ENCODE data around the gene WFS1. TPM values are rescaled to one million over a fixed set of nuclear protein-coding genes. Genes with fewer than 3 reads are reported as not detected.

The WFS1 gene
- total and polyA plus RNA-seq, 2 of the 13 experiments (the other 11 are each of a cell fraction or from before 2014, with no cell fraction given) = 39.1 to 42.2 TPM

- TF ChIP-seq ZBTB44 (CRISPR knock-in tag; IDR thresholded peaks at IDR 0.05) (no peak), ZBTB8A (CRISPR knock-in tag; IDR thresholded peaks at IDR 0.05; ENCODE audit: borderline replicate concordance, low read depth) (no peak), FOXM1 (CRISPR knock-in tag; IDR thresholded peaks at IDR 0.05) (no peak), ZNF850 (CRISPR knock-in tag; conservative IDR thresholded peaks at IDR 0.05) (no peak), BORCS8-MEF2B (CRISPR knock-in tag; IDR thresholded peaks at IDR 0.05) (no peak), JUN (CRISPR knock-in tag; IDR thresholded peaks at IDR 0.05) (no peak), NFE2 (CRISPR knock-in tag; IDR thresholded peaks at IDR 0.05) (no peak), MAF1 (CRISPR knock-in tag; IDR thresholded peaks at IDR 0.05; ENCODE audit: borderline replicate concordance) (no peak), ISX (CRISPR knock-in tag; conservative IDR thresholded peaks at IDR 0.05) (no peak), ZBTB49 (CRISPR knock-in tag; IDR thresholded peaks at IDR 0.05; ENCODE audit: borderline replicate concordance) (no peak), CBX2 (IDR thresholded peaks at IDR 0.05; ENCODE audit: low read depth, low read length) (no peak), CBX2 (CRISPR knock-in tag; IDR thresholded peaks at IDR 0.05; ENCODE audit: low read depth) (no peak), ZNF546 (CRISPR knock-in tag; conservative IDR thresholded peaks at IDR 0.05) (no peak), NR2F1 (CRISPR knock-in tag; IDR thresholded peaks at IDR 0.05) (no peak), ZNF776 (CRISPR knock-in tag; IDR thresholded peaks at IDR 0.05) (no peak), IRF2 (CRISPR knock-in tag; IDR thresholded peaks at IDR 0.05) (no peak), FOSL2 (CRISPR knock-in tag; IDR thresholded peaks at IDR 0.05) (no peak; the same call in 1 of the 2 replicates), ZNF292 (CRISPR knock-in tag; IDR thresholded peaks at IDR 0.05; ENCODE audit: borderline replicate concordance, low read depth) (peak; percentile 70), ZNF3 (CRISPR knock-in tag; IDR thresholded peaks at IDR 0.05) (no peak), MBD4 (IDR thresholded peaks at IDR 0.05; ENCODE audit: borderline replicate concordance, low read length) (no peak), BHLHE40 (IDR thresholded peaks at IDR 0.05; ENCODE audit: low read length) (no peak), ATAD3A (CRISPR knock-in tag; IDR thresholded peaks at IDR 0.05) (no peak), PRMT3 (CRISPR knock-in tag; IDR thresholded peaks at IDR 0.05; ENCODE audit: borderline replicate concordance, low read depth) (no peak), SOX5 (CRISPR knock-in tag; IDR thresholded peaks at IDR 0.05; ENCODE audit: borderline replicate concordance) (peak; percentile 55; the same call in 1 of the 2 replicates), ZNF7 (CRISPR knock-in tag; IDR thresholded peaks at IDR 0.05) (no peak)
- TF ChIP-seq, protein P1, sequence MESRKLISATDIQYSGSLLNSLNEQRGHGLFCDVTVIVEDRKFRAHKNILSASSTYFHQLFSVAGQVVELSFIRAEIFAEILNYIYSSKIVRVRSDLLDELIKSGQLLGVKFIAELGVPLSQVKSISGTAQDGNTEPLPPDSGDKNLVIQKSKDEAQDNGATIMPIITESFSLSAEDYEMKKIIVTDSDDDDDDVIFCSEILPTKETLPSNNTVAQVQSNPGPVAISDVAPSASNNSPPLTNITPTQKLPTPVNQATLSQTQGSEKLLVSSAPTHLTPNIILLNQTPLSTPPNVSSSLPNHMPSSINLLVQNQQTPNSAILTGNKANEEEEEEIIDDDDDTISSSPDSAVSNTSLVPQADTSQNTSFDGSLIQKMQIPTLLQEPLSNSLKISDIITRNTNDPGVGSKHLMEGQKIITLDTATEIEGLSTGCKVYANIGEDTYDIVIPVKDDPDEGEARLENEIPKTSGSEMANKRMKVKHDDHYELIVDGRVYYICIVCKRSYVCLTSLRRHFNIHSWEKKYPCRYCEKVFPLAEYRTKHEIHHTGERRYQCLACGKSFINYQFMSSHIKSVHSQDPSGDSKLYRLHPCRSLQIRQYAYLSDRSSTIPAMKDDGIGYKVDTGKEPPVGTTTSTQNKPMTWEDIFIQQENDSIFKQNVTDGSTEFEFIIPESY (CRISPR knock-in tag; IDR thresholded peaks at IDR 0.05) = peak; percentile 96
Observed at GRCh38 chr4:6277139-6277802, 7.6 kb downstream of the WFS1 start (continued).
